ENCODE measurements around the gene DIP2A. TPM values are rescaled to one million over a fixed set of nuclear protein-coding genes. Genes with fewer than 3 reads are reported as not detected.

Gene DIP2A
- polyA plus RNA-seq, 1 donor from 2014 or later = 45.0 TPM

DNA sequence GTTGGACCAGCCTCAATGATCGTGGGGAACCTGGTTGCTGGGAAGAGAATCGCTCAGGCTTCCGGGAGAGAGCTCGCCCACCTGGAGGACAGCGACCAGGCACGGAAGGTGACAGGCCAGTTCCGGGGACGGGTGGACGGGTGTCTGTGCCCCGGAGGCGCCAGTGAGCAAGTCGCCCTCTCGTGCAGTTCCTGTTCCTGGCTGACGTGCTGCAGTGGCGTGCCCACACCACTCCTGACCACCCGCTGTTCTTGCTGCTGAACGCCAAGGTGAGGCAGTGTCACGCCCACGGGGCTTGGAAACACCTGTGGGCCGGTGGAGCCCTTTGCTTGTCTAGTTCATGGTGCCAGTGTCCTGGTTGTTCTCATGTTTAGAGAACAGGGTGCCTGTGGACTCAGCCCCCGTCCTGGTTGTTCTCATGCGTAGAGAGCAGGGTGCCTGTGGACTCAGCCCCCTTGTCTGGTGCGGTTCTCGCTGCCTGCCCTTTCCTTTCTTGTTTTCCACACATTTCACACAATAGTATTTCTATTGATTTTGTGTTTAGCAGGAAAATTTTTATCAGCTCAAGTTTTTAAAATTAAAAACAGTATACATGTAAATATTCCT lies 93.0 kb downstream of the DIP2A start:
- H3K27ac ChIP-seq (ENCODE audit: low read length) = no peak overlapping the region
- no peak for TF ChIP-seq POLR2AphosphoS5 (IDR thresholded peaks at IDR 0.05)
- no peak for TF ChIP-seq RAD21 (conservative IDR thresholded peaks at IDR 0.05)
- no peak for TF ChIP-seq EP300 (conservative IDR thresholded peaks at IDR 0.05; ENCODE audit: poor library complexity, severe bottlenecking)
- no peak for TF ChIP-seq SMC3 (conservative IDR thresholded peaks at IDR 0.05; ENCODE audit: poor library complexity)
- TF ChIP-seq EZH2 (IDR thresholded peaks at IDR 0.05; ENCODE audit: borderline replicate concordance, insufficient read depth, low read length, poor library complexity, severe bottlenecking) = no peak
- TF ChIP-seq TAF1 (IDR thresholded peaks at IDR 0.05; ENCODE audit: low read depth) = no peak
- TF ChIP-seq, protein P1, sequence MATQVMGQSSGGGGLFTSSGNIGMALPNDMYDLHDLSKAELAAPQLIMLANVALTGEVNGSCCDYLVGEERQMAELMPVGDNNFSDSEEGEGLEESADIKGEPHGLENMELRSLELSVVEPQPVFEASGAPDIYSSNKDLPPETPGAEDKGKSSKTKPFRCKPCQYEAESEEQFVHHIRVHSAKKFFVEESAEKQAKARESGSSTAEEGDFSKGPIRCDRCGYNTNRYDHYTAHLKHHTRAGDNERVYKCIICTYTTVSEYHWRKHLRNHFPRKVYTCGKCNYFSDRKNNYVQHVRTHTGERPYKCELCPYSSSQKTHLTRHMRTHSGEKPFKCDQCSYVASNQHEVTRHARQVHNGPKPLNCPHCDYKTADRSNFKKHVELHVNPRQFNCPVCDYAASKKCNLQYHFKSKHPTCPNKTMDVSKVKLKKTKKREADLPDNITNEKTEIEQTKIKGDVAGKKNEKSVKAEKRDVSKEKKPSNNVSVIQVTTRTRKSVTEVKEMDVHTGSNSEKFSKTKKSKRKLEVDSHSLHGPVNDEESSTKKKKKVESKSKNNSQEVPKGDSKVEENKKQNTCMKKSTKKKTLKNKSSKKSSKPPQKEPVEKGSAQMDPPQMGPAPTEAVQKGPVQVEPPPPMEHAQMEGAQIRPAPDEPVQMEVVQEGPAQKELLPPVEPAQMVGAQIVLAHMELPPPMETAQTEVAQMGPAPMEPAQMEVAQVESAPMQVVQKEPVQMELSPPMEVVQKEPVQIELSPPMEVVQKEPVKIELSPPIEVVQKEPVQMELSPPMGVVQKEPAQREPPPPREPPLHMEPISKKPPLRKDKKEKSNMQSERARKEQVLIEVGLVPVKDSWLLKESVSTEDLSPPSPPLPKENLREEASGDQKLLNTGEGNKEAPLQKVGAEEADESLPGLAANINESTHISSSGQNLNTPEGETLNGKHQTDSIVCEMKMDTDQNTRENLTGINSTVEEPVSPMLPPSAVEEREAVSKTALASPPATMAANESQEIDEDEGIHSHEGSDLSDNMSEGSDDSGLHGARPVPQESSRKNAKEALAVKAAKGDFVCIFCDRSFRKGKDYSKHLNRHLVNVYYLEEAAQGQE (IDR thresholded peaks at IDR 0.05; ENCODE audit: borderline replicate concordance) = no peak
- no peak for TF ChIP-seq MXI1 (conservative IDR thresholded peaks at IDR 0.05; ENCODE audit: poor library complexity, severe bottlenecking)
- TF ChIP-seq, protein P2, sequence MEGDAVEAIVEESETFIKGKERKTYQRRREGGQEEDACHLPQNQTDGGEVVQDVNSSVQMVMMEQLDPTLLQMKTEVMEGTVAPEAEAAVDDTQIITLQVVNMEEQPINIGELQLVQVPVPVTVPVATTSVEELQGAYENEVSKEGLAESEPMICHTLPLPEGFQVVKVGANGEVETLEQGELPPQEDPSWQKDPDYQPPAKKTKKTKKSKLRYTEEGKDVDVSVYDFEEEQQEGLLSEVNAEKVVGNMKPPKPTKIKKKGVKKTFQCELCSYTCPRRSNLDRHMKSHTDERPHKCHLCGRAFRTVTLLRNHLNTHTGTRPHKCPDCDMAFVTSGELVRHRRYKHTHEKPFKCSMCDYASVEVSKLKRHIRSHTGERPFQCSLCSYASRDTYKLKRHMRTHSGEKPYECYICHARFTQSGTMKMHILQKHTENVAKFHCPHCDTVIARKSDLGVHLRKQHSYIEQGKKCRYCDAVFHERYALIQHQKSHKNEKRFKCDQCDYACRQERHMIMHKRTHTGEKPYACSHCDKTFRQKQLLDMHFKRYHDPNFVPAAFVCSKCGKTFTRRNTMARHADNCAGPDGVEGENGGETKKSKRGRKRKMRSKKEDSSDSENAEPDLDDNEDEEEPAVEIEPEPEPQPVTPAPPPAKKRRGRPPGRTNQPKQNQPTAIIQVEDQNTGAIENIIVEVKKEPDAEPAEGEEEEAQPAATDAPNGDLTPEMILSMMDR (IDR thresholded peaks at IDR 0.05; ENCODE audit: poor library complexity, severe bottlenecking) = no peak

DNA sequence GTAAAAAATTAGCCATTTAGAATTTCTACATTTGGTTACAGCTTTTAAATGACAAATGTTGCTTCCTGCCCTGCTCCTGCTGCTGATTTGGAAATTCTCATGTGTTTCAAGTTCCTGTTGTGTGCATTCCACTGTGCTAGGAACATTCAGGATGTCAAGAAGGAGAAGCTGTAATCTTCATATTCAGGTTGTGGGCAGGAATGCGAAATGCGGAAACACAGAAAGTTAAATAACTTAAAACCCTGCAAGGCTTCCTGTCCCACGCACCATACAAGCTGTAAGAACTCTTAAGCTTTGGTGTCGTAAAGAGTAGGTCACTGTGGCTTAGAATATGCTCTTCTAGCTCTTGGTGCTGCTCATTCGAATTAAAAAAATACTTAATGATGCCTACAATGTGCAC lies 93.6 kb downstream of the DIP2A start:
- Histone ChIP-seq H3K9me2 (ENCODE audit: insufficient read depth, low read length) (no peaks in the 10 kb centered on the region), H3K36me3 (ENCODE audit: insufficient read depth, low read length) (no peaks in the 10 kb centered on the region), H3K27ac (ENCODE audit: low read length) (no peak overlapping the region)

More for the DNA sequence above, 93.0 kb downstream of the DIP2A start:
- Histone ChIP-seq H3K4me2 (ENCODE audit: low read length) (no peak overlapping the region), H3F3A (ENCODE audit: insufficient read depth, low read length, poor library complexity, severe bottlenecking) (no peaks in the 10 kb centered on the region), H3K9me3 (ENCODE audit: low read length) (no peaks in the 10 kb centered on the region), H4K20me1 (ENCODE audit: insufficient read depth) (no peaks in the 10 kb centered on the region), H3K9ac (ENCODE audit: low read length) (no peak overlapping the region), H3K36me3 (ENCODE audit: insufficient read depth, low read length) (no peaks in the 10 kb centered on the region), H3K79me2 (replicated peaks; ENCODE audit: insufficient read depth, low read length) (no peaks in the 10 kb centered on the region), H3K27me3 (ENCODE audit: insufficient read depth, low read depth, low read length) (no peaks in the 10 kb centered on the region), H3K4me3 (ENCODE audit: low read length) (no peak overlapping the region), H3K9me2 (ENCODE audit: insufficient read depth, low read length) (no peaks in the 10 kb centered on the region), H2AFZ (ENCODE audit: low read depth, low read length) (no peak overlapping the region)

More for the DNA sequence above, 93.6 kb downstream of the DIP2A start:
- no peaks in the 10 kb centered on the region for H3F3A ChIP-seq (ENCODE audit: insufficient read depth, low read length, poor library complexity, severe bottlenecking)
- TF ChIP-seq EZH2 (IDR thresholded peaks at IDR 0.05; ENCODE audit: borderline replicate concordance, insufficient read depth, low read length, poor library complexity, severe bottlenecking) = no peak
- TF ChIP-seq SMC3 (conservative IDR thresholded peaks at IDR 0.05; ENCODE audit: poor library complexity) = no peak
- no peak for TF ChIP-seq TAF1 (IDR thresholded peaks at IDR 0.05; ENCODE audit: low read depth)
- TF ChIP-seq, protein P1 (IDR thresholded peaks at IDR 0.05; ENCODE audit: borderline replicate concordance) = no peak
- no peak for TF ChIP-seq RAD21 (conservative IDR thresholded peaks at IDR 0.05)
- TF ChIP-seq, protein P2 (IDR thresholded peaks at IDR 0.05; ENCODE audit: poor library complexity, severe bottlenecking) = no peak
- TF ChIP-seq EP300 (conservative IDR thresholded peaks at IDR 0.05; ENCODE audit: poor library complexity, severe bottlenecking) = no peak
- TF ChIP-seq POLR2AphosphoS5 (IDR thresholded peaks at IDR 0.05) = no peak
- H3K4me2 ChIP-seq (ENCODE audit: low read length) = no peak overlapping the region
- H3K9ac ChIP-seq (ENCODE audit: low read length) = no peak overlapping the region
- no peak overlapping the region for H3K4me3 ChIP-seq (ENCODE audit: low read length)
- no peak overlapping the region for H2AFZ ChIP-seq (ENCODE audit: low read depth, low read length)
- no peaks in the 10 kb centered on the region for H4K20me1 ChIP-seq (ENCODE audit: insufficient read depth)
- no peaks in the 10 kb centered on the region for H3K79me2 ChIP-seq (replicated peaks; ENCODE audit: insufficient read depth, low read length)
- H3K9me3 ChIP-seq (ENCODE audit: low read length) = no peaks in the 10 kb centered on the region
- H3K27me3 ChIP-seq (ENCODE audit: insufficient read depth, low read depth, low read length) = no peaks in the 10 kb centered on the region
